Cardiac muscle cell (in vitro differentiated cells and primary cell): ENCODE data around the gene HOXB7. TPM values are rescaled to one million over a fixed set of nuclear protein-coding genes. Genes with fewer than 3 reads are reported as not detected.

Experiments
- DNase-seq, 2 donors: peaks; one replicate each; pipeline versions ENCODE4 v3.0.0 to v3.0.0-alpha.2; 2010 to 2017; ENCODE audit warnings: low read depth in 1 of 2, low spot score in 1 of 2
- H3K27ac ChIP-seq: fragments of 200-600 bp; sonication (generic); 2 replicates; pipeline ENCODE4 v1.5.1; 2016
- H3K27me3 ChIP-seq: fragments of 200-600 bp; sonication (generic); 2 replicates; pipeline ENCODE4 v1.6.0; 2016; ENCODE audit warnings: control low read depth
- H3K36me3 ChIP-seq: fragments of 200-600 bp; sonication (generic); 2 replicates; pipeline ENCODE4 v1.5.1; 2016; ENCODE audit warnings: control low read depth
- H3K4me1 ChIP-seq: fragments of 200-600 bp; sonication (generic); 2 replicates; pipeline ENCODE4 v1.8.1; 2017; ENCODE audit warnings: low read depth, mild to moderate bottlenecking, mixed run types
- H3K4me3 ChIP-seq: fragments of 200-600 bp; sonication (generic); 2 replicates; pipeline ENCODE4 v1.5.1; 2016; ENCODE audit warnings: mild to moderate bottlenecking
- H3K9me3 ChIP-seq: fragments of 200-600 bp; sonication (generic); 2 replicates; pipeline ENCODE4 v1.5.1; 2017; ENCODE audit warnings: low read depth, mild to moderate bottlenecking, control low read depth
- polyA plus RNA-seq: library from polyadenylated mRNA; unstranded; fragments of >200 nt; fragmentation: Nextera tagmentation; extraction: Ambion mirVana; gene quantifications from 2 replicates; pipeline ENCODE4 v1.2.1, GENCODE V29; 2016
- total RNA-seq: library from RNA; depleted of rRNA; stranded (reverse); fragments of >200 nt; gene quantifications from 2 replicates; pipeline ENCODE4 v1.2.3, GENCODE V29; 2016
- TF ChIP-seq, protein P1 (sequence below): IDR thresholded peaks from 2 replicates; pipeline ENCODE4 v1.5.1; 2012; ENCODE audit warnings: low read depth, mild to moderate bottlenecking, low read length

Gene HOXB7
- total and polyA plus RNA-seq, 2 experiments from 2014 or later, result not detected

GRCh38 chr17:48576479-48577309 is 34.1 kb downstream of the HOXB7 start:
- Histone ChIP-seq H3K27me3 (peaks cover 97% of the 10 kb centered on the region), H3K4me1 (peaks cover 4% of the 10 kb centered on the region), H3K27ac (no peak overlapping the region), H3K36me3 (no peaks in the 10 kb centered on the region), H3K4me3 (peak overlapping the region; percentile 44), H3K9me3 (no peaks in the 10 kb centered on the region)
- TF ChIP-seq, protein P1, sequence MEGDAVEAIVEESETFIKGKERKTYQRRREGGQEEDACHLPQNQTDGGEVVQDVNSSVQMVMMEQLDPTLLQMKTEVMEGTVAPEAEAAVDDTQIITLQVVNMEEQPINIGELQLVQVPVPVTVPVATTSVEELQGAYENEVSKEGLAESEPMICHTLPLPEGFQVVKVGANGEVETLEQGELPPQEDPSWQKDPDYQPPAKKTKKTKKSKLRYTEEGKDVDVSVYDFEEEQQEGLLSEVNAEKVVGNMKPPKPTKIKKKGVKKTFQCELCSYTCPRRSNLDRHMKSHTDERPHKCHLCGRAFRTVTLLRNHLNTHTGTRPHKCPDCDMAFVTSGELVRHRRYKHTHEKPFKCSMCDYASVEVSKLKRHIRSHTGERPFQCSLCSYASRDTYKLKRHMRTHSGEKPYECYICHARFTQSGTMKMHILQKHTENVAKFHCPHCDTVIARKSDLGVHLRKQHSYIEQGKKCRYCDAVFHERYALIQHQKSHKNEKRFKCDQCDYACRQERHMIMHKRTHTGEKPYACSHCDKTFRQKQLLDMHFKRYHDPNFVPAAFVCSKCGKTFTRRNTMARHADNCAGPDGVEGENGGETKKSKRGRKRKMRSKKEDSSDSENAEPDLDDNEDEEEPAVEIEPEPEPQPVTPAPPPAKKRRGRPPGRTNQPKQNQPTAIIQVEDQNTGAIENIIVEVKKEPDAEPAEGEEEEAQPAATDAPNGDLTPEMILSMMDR, result no peak
- peak in 1 of 2 donors; percentile 39 for DNase-seq

DNA sequence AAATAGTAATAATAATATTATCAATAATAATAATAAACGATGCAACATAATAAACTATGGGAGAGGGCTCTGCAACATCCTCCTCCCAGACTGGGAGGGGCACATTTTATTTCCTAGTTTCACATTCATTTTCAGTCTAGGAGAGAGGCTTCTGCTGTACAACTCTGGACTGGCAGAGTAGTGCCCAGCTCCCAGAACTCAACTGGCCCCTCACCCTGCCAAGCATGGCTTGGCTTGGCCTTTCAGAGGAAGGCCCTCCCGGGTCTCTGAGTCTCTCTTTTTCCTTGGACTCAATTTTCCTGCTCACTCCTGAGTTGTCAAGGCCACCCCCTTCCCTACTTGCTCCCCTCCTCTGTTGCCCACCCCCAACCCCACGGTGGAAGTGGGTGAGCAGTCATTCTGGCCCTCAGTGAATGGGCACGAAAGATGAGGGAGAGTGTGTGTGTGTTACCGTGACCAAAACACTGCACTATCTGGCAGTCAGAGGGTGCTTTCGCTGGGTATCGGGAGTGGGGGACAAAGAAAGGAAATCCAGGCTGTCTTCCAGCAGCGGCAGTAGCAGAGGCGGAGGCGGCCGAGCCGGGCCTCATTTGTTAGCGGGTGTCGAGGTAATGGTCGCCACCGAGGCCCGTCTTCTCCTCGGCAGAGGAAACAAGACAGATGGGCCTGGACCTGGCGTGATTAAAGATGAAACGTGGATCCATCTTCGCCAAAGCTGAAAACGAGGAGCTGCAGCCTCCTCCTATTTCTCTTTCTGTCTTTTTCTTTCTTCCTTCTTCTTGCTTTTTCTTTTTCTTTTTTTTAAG is 34.9 kb downstream of the HOXB7 start:
- Histone ChIP-seq H3K4me3 (peak overlapping the region; percentile 44), H3K27me3 (peaks cover 97% of the 10 kb centered on the region), H3K27ac (no peak overlapping the region), H3K4me1 (peaks cover 11% of the 10 kb centered on the region), H3K36me3 (no peaks in the 10 kb centered on the region), H3K9me3 (no peaks in the 10 kb centered on the region)
- DNase-seq, result no peak
- TF ChIP-seq, protein P1, result no peak

- TF ChIP-seq, protein P1, result no peak
- Histone ChIP-seq H3K4me1 (peaks cover 19% of the 10 kb centered on the region), H3K9me3 (no peaks in the 10 kb centered on the region), H3K4me3 (no peak overlapping the region), H3K36me3 (no peaks in the 10 kb centered on the region), H3K27me3 (peaks cover 97% of the 10 kb centered on the region), H3K27ac (no peak overlapping the region)
- no peak for DNase-seq
Observed at GRCh38 chr17:48575066-48575582, 35.7 kb downstream of the HOXB7 start.

DNA sequence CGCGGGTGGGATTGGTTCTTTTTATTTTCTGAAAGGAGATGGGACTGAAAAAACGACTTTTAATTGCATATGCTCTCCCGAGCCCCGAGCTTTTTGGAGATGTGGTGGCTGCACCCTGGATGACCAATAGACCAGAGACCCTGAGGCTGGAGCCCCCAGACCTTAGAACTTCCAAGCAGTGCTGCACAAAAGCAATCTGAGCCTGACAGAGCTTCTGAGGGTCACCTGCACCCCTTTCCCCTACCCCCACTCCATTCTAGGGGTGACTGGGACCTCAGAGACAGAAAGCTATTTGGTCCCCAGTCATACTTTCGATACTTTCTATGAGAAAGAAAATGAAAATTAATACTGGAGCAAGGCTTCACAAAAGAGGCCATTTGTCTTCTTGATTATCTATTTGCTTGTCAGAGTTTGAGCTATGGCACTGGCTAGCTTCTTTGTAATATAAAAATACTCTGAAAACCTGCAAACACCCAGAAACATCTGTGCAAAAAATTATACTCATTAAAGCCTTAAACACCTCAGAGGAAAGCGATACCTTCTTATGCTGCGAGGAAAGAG is 36.2 kb downstream of the HOXB7 start:
- H3K36me3 ChIP-seq, result no peaks in the 10 kb centered on the region
- H3K27me3 ChIP-seq, result peaks cover 97% of the 10 kb centered on the region
- H3K27ac ChIP-seq, result no peak overlapping the region
- no peak for DNase-seq
- TF ChIP-seq, protein P1, result no peak
- H3K9me3 ChIP-seq, result no peaks in the 10 kb centered on the region
- peaks cover 20% of the 10 kb centered on the region for H3K4me1 ChIP-seq
- H3K4me3 ChIP-seq, result no peak overlapping the region

- TF ChIP-seq, protein P1, result no peak
- H3K27me3 ChIP-seq, result peaks cover 100% of the 10 kb centered on the region
- no peaks in the 10 kb centered on the region for H3K36me3 ChIP-seq
- H3K27ac ChIP-seq, result no peak overlapping the region
- no peak for DNase-seq
- no peak overlapping the region for H3K4me3 ChIP-seq
- no peaks in the 10 kb centered on the region for H3K9me3 ChIP-seq
- H3K4me1 ChIP-seq, result peaks cover 34% of the 10 kb centered on the region
Observed at GRCh38 chr17:48571826-48572417, 38.9 kb downstream of the HOXB7 start.
